Ammon's horn (tissue), 1 donor: ENCODE data around the gene MRPL32.
A peak's percentile ranks its signal among the peaks of the same experiment; 100 is the strongest.

Experiments
- DNase-seq: peaks from one replicate; pipeline ENCODE4 v3.0.0-alpha.2; 2016; ENCODE audit warnings: low spot score

Gene MRPL32

DNA sequence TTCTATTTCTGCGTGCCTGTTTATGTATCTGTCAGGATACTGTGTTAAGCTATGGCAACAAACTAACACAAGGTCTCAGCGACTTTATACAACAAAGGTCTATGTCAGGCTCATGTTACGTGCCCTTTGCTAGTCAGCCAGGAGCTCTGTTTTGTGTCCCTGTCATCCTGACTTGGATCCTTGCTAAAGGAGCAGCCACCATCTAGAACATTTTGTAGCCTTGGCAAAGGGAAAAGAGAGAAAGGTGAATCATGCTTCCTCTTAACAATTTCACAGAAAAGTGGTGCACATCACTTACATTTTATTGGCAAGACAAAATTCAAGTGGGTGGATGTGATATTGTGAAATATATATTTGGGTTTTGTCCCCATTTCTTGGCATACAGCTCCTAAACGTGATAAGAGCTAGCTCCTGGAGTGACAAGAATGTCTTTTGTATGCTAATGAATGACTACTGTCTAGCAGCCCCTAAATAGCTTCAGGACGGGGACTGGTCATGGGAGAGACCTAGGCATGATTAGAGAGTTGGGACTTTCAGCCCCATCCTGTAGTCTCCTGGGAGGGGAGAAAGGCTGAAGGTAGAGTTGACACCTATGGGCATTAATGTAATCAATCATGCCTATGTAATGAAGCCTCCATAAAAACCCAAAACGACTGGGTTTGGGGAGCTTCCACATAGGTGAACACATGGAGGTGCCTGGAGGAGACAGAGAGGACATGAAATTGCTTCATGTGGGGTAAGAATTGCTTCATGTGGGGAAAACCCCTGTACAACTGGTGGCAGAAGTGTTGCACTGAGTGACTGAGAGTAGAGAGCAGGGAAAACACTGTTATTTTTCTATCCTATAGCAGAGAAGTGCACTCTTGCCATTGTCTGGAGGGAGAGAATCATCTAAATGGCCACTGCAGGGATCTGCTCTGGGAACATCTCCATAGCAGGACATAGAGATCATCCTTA is 33.0 kb downstream of the MRPL32 start:
- peak; percentile 11 for DNase-seq

DNA sequence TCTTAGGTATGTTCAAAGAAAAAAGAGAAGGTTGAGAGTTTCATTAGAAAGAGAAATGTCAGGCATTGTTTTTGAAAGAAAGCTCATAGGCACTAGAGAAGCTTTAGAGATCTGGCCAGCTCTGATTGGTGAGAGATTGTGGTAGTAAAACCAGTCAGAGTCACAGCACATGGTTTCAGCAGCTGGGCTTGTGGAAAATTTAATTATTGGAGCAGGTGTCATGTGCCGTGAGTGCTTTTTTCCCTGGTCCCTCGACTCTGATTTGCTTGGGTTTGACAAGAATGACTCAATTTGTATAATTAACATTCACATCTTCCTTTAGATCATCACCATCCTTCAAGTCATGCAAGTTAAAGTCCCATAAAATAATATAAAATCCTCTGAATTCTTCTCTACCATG is 35.2 kb downstream of the MRPL32 start:
- DNase-seq = no peak

DNA sequence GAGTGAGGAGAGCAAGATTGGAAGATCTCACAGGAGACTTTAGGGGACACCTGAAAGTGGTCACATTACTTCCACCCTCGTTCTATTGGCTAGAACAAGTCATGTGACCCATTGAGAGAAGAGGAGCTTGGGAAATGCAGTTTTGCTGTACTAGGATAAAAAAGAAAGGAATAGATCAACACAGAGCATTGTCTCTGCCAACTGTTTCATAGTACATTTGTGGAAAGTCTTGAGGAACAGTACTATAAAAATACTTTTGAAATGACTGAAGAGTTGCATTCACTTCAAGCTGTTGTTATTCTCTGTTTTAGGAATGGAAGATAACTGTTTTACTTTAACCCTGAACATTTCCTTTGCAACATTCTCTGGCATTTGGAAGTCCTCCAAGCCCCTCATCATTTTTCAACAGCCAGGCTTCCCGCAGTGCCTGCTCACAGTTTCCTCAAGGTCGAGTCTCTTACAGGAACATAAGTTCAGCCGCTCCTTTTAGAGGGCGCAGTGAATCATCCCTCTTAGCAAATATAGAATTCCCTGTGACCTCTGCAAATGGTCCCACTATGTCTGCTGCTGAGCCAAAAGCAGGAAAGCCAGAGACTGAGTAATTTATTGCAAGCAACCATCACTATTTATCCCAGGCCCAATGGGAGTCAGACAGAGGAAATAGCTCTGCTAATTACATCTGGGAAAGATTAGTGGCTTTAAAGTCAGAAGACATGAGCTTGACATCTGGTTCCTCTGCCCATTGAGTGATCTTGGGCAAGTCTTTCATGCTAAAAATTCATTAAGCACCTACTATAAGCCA is 40.7 kb downstream of the MRPL32 start:
- DNase-seq = no peak

DNA sequence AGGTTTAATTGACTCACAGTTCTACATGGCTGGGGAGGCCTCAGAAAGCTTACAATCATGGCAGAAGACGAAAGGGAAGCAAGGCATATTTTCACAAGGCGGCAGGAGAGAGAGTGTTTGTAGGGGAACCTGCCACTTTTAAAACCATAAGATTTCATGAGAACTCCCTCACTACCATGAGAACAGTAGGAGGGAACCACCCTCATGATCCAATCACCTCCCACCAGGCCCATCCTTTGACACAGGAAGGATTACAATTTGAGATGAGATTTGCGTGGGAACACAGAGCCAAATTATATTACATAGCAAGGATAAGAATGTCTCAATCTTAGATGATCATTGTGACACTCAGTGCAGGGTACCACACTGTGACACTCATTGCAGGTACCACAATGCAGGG is 44.2 kb downstream of the MRPL32 start:
- no peak for DNase-seq

DNA sequence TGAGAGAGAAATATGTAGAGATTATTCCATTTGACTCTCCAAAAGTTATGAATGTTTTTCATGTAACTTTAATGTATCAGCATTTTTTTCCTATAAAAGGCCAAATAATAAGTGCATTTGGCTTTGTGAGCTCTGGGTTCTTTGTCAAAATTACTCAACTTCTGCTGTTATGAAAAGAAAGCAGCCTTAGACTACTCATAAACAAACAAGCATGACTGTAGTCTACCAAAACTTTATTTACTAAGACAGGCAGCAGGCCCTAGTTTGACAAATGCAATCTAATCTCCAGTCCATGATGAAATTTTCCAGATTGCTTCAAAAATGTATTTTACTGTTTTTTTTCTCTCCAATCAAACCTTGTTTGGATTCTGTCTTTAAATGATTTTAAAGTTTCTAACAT is 46.3 kb downstream of the MRPL32 start:
- no peak for DNase-seq

DNA sequence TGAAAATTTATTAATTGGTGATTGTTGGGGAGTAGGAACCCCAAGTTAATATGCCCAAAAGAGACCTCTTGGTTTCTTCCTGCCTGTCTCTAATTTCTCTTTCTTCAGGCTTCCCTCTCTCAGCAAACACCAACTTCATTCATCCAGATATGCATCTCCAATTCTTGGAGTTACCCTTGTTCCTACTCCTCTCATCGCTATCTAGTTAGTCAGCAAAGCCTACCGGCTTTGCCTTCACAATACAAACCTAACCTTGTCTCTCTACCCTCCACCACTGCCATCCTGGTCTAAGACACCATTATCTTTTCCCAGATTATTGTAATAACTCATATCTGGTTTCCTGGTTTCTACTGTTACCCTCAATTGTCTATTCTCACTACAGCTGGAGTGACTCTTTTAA is 47.9 kb downstream of the MRPL32 start:
- DNase-seq = no peak

DNA sequence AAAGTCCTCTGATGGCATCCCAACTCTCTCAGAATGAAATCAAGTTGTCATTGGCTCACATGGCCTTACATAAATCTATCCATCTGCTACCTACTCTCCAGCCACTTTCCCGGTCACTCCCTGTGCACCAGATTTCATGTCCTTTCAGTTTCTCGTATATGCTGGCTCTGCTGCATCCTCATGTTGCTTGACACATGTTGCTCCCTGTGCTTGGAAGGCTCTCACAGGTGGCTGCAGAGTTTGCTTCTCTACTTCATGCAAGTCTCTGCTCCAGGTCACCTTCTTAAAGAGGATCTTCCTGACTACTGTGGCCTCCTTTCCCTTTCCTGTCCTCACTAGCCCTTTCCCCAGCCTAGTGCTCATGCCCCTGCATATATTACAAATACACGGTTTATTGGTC is 48.3 kb downstream of the MRPL32 start:
- no peak for DNase-seq

DNA sequence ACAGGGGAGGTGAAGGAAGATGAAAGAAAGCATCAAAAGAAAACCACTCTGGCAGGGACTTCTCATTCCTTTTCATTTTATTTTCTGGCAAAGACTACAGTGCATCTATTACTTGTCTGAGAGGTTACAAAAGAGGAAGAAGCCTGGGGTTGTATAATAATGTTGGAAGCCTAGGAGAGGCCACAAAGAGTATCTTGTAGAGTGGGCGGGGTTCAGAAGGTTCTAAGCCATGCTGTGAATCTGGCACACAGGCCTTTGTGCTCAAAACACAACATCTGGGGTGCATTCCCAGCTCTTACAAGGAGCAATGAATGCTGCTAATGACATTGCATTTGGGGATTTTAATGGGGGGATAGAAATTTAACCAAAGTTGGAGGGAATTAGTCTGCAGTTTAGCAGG is 49.4 kb downstream of the MRPL32 start:
- DNase-seq = no peak

DNA sequence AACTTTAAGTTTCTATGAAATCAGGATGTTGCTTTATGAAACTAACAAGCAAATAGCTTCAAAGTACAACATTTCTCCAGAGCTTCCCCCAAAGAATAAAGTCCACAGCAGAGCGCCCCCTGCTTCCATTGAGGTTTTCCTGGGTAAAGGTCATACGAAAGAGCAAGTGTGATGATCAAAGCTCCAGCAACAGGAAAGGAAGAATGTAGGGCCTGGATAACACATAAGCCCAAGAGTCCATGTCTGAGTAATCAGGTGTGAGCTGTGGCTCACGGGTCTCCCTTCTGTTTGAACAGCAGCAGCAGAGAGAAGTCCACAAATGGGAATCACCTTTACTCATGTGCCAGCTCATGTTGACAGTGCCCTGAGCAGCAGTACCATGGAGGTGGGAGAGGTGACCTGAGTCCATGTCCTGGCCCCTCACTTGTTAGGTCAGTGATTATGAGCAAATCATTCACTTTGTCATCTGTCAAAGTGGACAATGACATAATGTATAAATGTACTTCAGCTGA is 50.5 kb downstream of the MRPL32 start:
- no peak for DNase-seq

DNA sequence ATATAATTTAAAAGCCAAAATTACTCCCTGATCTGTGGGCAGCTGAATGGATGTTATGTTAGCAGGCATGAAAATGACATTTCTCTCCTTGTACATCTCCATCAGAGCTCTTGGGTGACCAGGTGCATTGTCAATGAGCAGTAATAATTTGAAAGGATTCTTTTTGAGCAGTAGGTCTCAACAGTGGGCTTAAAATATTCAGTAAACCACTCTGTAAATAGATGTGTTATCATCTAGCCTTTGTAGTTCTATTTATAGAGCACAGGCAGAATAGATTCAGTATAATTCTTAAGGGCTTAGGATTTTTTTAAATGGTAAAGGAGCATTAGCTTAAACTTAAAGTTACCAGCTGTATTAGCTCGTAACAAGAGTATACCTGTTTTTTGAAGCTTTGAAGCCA is 52.0 kb downstream of the MRPL32 start:
- no peak for DNase-seq

DNA sequence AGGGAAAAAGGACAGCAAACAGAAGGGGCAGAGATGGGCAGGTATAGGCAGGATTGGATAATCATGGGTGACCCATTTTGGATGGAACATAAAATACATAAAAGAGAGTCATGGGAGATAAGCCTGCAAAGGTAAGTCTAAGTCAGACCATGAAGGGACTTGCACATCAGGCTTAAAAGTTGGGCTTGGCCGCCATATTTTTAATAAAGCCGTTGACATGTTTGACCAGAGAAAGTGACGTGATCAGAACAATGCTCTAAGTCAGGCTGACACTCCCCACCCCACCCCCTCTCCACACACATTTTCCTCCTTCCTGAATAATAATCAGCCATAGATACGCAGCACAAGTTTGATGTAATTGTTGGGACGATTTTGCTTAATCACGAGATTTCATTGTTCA is 54.0 kb downstream of the MRPL32 start:
- DNase-seq = no peak

DNA sequence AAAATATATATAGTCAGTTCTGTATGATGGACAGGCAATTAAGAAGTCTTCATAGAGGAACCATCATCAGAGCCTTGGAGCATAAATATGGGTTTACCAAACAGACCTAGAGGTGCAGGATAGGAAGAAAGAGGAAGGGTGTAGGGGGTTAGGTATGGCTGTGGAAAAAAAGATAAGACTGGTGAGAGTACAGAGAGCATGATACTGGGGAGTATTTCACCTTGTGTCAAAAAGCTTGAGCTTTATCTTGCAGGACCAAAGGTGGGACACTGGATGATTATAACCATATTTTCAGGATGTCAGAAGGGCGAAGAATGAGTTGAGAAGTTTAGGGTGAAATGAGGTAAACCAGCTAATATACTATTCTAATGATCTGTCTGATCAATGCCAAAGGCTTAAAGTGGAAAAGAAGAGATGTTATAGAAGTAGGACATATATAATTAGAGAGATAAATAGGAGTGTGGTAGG is 54.6 kb downstream of the MRPL32 start:
- no peak for DNase-seq
